ENCODE results near the gene SSBP2.

DNA sequence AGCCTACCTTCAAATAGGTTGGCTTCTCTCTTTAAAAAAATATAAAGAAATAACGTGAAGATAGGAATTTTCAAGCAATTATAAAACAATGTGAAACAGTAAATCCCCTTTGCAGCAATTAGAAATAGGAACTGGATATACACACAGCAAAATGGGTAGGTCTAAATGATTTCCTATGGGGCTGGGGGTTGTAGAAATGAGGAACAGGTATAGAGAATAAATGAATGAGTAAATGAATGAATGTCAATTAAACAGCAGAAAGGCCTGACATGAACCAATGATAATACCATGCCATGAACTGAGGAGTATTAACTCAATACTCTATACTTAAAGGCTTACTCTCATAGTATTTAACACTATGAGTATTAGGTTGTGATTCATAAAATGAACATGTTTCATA, 21.6 kb downstream of the SSBP2 start:
- TF ChIP-seq, protein P1, sequence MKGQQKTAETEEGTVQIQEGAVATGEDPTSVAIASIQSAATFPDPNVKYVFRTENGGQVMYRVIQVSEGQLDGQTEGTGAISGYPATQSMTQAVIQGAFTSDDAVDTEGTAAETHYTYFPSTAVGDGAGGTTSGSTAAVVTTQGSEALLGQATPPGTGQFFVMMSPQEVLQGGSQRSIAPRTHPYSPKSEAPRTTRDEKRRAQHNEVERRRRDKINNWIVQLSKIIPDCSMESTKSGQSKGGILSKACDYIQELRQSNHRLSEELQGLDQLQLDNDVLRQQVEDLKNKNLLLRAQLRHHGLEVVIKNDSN (IDR thresholded peaks at IDR 0.05): no peak
- TF ChIP-seq, protein P2, sequence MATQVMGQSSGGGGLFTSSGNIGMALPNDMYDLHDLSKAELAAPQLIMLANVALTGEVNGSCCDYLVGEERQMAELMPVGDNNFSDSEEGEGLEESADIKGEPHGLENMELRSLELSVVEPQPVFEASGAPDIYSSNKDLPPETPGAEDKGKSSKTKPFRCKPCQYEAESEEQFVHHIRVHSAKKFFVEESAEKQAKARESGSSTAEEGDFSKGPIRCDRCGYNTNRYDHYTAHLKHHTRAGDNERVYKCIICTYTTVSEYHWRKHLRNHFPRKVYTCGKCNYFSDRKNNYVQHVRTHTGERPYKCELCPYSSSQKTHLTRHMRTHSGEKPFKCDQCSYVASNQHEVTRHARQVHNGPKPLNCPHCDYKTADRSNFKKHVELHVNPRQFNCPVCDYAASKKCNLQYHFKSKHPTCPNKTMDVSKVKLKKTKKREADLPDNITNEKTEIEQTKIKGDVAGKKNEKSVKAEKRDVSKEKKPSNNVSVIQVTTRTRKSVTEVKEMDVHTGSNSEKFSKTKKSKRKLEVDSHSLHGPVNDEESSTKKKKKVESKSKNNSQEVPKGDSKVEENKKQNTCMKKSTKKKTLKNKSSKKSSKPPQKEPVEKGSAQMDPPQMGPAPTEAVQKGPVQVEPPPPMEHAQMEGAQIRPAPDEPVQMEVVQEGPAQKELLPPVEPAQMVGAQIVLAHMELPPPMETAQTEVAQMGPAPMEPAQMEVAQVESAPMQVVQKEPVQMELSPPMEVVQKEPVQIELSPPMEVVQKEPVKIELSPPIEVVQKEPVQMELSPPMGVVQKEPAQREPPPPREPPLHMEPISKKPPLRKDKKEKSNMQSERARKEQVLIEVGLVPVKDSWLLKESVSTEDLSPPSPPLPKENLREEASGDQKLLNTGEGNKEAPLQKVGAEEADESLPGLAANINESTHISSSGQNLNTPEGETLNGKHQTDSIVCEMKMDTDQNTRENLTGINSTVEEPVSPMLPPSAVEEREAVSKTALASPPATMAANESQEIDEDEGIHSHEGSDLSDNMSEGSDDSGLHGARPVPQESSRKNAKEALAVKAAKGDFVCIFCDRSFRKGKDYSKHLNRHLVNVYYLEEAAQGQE (IDR thresholded peaks at IDR 0.05; ENCODE audit: low read depth): no peak
- TF ChIP-seq TAF1 (IDR thresholded peaks at IDR 0.05; ENCODE audit: low read depth) (no peak), YY1 (IDR thresholded peaks at IDR 0.05; ENCODE audit: low read depth) (no peak), EP300 (IDR thresholded peaks at IDR 0.05; ENCODE audit: borderline replicate concordance) (no peak), RAD21 (IDR thresholded peaks at IDR 0.05; ENCODE audit: low read depth) (no peak), CEBPB (IDR thresholded peaks at IDR 0.05) (no peak), TCF12 (IDR thresholded peaks at IDR 0.05; ENCODE audit: low read depth) (no peak)
- TF ChIP-seq, protein P3, sequence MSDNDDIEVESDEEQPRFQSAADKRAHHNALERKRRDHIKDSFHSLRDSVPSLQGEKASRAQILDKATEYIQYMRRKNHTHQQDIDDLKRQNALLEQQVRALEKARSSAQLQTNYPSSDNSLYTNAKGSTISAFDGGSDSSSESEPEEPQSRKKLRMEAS (IDR thresholded peaks at IDR 0.05): no peak

All from Ishikawa (cell line).